T-helper 2 cell (primary cell): Measurements from ENCODE around the gene ANKRD33.

ENCODE experiments used
- DNase-seq, 5 experiments: peaks; one replicate each; pipeline versions ENCODE4 v3.0.0 to v3.0.0-alpha.2; 2012 to 2022

The ANKRD33 gene

GRCh38 chr12:51905471-51906429 lies 17.8 kb downstream of the ANKRD33 start:
- peak in 1 of 5 experiments; percentile 44 for DNase-seq

GRCh38 chr12:51906430-51907082 lies 18.7 kb downstream of the ANKRD33 start:
- DNase-seq: no peak

GRCh38 chr12:51907083-51907855 lies 19.4 kb downstream of the ANKRD33 start, which contains the start of gene ACVRL1:
Gene ACVRL1, plus strand, starts transcription at chr12:51907504. Its CDS starts 4,971 bp downstream, at chr12:51912475.
- no peak for DNase-seq

DNA sequence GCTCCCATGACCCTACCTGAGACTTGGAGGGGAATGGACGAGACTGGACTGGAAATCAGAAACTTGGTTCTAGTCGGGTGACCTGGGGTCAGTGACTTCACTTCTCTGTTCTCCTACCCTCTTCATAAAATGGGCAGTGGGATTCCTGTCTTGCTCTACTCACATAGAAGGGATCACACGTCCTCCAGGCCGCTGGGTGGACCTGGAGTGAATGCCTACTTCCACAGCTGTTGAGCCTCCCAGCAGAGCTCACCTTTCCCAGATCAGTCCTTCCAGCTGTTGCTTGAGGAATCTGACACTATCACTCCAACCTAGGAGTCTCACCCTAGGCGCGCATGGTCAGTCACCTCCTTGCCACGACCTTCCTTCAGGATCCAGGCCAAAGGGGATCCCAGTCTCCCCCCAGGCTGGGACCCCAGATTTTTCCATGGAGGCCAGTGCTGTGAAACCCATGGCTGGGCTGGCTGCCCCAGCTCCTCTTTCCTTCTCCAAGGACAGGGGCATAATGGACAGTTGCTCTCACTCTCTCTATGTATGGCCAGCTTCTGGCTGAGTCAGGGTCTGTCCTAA lies 20.0 kb downstream of the ANKRD33 start:
- no peak for DNase-seq

DNA sequence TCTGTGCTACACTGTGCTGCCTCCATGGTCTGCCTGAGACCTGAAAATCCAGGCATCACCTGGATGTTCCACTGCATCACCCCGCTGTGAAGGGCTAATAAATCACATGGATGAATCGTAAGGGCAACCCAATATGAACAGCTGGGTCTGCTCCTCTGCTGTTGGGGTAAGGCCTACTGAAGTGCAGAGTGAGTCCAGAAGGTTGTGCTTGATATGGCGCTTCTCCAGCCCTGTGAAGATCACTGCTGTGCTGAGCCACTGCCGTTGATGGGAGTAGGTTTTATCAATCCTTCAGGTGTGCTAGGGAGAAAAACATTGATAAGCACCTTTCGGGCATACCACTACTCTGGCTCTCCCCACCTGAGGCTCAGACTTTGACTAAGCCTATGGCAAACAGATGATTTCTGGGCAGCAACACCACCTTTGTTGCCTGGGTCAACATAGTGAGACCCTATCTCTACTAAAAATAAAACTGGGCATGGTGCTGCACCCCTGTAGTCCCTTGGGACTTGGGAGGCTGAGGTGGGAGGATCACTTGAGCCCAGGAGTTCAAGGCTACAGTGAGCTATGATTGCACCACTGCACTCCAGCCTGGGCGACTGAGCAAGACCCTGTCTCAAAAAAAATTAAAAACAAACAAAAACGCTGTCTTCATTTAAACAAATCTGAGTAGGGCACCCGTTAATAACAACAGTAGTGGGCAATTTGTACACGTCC lies 21.1 kb downstream of the ANKRD33 start:
- DNase-seq: no peak

DNA sequence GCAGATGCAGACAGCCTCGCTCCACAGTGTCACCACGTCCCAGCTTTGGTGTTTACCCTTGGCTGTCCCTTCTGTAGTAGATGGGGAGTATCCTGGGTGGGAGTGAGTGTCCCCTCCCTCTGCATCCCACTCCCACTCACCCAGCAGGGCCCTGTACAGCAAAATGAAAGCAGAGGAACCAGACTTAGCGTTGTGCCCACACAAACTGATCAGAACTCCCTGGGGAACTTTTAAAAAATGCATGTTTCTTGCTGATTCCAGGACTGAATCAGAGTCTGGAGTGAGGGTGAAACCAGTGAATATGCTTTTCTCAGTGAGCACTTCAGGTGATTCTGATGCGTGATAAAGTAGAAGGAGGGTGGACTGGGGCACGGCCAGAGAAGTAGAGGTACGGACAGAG lies 22.3 kb downstream of the ANKRD33 start:
- DNase-seq: no peak

DNA sequence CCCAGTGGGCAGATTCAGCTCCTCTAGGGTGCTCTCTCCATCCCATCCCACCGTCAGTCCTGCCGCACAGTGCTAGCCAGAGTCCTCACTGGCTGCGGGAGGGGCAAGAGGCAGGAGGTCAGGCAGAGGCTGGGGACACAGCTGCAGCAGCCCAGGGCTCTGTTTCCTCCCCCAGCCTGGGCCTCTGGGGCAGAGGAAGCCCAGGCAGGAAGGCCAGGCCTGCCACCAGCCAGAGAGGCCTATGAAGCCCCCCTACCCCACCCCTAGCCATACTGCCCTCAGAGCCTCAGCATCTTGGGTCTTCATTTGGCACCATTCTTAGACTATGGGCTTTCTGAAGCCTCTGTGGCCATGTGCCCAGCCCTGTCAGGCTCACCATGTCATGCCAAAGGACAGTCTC lies 22.8 kb downstream of the ANKRD33 start:
- DNase-seq: no peak

GRCh38 chr12:51911307-51911706 lies 23.4 kb downstream of the ANKRD33 start:
- no peak for DNase-seq

DNA sequence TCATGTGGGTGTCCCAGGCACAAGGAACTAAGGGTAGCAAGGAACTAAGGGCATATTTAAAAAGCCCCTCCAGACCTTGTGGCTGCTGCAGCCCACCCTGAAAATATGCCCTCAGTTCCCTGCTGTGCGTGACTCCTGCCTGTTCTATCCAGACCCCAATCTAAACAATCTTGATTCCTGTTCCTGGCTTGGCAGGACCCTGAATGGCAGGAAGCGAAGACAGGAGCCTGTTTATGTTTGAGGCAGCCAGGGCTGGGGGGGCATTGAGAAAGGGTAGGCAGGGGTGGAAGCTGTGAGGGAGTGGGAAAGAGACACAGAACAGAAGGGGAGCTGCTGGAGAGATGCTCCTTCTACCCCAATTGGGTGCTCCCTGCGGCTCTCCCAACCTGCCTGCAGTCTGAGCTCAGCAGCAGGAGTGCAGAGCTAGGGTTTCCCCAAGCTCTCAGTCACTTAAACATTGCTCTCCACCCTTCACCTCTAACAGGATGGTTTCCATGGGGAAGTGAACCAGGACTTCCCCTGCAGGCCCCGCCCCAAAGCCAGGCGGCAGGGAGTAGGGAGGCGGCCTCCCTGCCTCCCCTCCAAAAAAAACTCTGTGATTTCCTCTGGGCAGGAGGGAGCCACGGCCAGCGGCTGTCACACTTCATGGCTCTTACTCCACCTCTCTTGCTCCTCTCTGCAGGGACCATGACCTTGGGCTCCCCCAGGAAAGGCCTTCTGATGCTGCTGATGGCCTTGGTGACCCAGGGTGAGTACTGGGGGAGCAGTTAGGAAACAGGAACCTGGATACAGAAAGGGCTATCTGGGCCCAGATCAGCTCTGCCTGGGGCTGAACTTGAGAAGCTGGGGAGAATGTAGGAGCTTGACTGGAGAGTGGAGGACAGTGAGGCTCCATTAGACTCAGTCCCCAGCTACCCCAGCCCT lies 24.1 kb downstream of the ANKRD33 start:
- no peak for DNase-seq

- no peak for DNase-seq
Observed at GRCh38 chr12:51913071-51914033, 25.4 kb downstream of the ANKRD33 start.

DNA sequence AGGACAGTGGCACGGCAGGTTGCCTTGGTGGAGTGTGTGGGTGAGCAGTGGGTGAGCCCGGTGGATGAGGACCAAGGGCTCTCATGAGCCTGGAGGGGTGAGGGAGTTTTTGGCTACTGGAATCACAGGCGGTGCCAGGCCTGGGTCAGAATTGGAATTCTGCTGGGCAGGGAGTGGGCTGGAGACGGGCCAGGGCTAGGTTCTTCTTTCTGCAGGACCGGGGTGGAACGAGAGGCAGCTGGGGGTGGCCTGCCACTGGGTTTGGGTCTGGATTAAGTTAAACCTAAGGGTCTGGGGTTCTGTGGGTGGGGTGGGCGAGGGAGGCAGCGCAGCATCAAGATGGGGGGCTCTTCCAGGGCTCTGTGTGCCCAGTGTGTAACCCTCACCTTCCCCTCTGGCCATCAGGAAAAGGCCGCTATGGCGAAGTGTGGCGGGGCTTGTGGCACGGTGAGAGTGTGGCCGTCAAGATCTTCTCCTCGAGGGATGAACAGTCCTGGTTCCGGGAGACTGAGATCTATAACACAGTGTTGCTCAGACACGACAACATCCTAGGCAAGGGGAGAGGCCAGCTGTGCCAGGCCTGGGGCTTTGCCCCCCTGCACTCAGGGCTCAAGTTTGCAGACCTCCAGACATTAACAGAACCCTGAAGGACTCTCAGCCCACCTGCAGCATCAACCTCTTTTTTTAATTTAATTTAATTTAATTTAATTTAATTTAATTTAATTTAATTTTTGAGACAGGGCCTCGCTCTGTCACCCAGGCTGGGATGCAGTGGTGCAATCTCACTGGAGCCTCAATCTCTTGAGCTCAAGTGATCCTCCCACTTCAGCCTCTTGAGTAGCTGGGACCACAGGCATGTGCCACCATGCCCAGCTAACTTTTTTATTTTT lies 26.4 kb downstream of the ANKRD33 start:
- DNase-seq: no peak

- no peak for DNase-seq
Observed at GRCh38 chr12:51915003-51915625, 27.2 kb downstream of the ANKRD33 start.

- DNase-seq: no peak
Observed at GRCh38 chr12:51915951-51916350, 28.0 kb downstream of the ANKRD33 start.

DNA sequence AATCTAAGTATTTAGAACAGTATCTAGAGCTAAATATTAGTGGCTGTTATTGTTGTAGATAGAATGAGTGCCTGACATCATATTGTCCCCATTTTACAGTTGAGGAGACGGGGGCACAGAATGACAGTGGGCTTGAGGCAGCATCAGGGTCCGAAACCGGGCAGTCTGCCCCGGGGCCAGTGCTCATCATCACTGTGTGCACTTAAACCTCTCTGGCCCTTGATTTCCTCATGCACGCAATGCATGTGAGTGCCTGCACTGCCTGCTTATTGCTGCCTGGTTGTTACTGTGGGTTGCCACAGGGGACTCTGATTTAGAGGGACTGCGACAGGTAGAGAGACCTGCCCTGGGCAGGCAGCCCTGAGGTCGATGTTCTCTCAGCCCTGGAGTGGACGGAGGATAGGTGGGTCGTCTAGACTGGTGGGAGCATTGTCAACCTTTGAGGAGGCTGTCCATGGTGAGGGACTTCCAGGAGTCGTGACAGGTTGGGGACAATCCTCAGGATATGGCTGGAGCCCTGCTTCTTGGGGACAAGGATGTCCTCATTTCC lies 29.2 kb downstream of the ANKRD33 start:
- no peak for DNase-seq

GRCh38 chr12:51917746-51918453 lies 30.0 kb downstream of the ANKRD33 start:
- DNase-seq: no peak

DNA sequence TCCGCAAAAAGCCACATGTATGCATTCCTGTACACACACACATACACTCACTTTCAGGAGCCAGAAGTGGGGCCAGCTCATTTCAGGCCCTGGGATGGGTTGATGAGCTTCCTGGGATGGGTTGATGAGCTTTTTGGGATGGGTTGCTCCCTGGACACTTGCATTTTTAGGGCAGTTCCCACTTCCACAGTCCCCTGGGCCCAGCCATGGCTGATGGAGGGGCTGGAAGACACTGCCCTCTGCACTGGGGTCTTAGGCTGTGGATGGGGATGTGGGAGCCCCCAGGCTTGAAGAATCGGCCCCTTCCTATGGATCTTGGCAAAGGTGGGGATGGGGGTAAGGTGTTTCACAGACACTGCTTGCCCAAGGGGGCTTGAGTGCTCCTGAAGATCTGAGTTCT lies 32.1 kb downstream of the ANKRD33 start:
- no peak for DNase-seq
